ENCODE results near the gene KAZN.

The KAZN gene

GRCh38 chr1:14982029-14982428 lies 383.5 kb downstream of the KAZN start:
- no peak for DNase-seq (ENCODE audit: extremely low spot score)
- ChIA-PET CTCF (no interaction called here), POLR2A (no interaction called here)
- TF ChIP-seq NFRKB (IDR thresholded peaks at IDR 0.05) (no peak), FOXM1 (IDR thresholded peaks at IDR 0.05; ENCODE audit: borderline replicate concordance) (no peak), ZNF384 (IDR thresholded peaks at IDR 0.05) (no peak), ARNT (IDR thresholded peaks at IDR 0.05) (no peak), PKNOX1 (IDR thresholded peaks at IDR 0.05) (no peak), CTBP1 (IDR thresholded peaks at IDR 0.05; ENCODE audit: borderline replicate concordance) (no peak), L3MBTL2 (conservative IDR thresholded peaks at IDR 0.05) (no peak), FOXA1 (IDR thresholded peaks at IDR 0.05) (no peak), SP1 (IDR thresholded peaks at IDR 0.05) (no peak), SUZ12 (IDR thresholded peaks at IDR 0.05) (no peak), HDGF (IDR thresholded peaks at IDR 0.05; ENCODE audit: borderline replicate concordance) (no peak), FOXK2 (IDR thresholded peaks at IDR 0.05) (no peak), TARDBP (IDR thresholded peaks at IDR 0.05) (no peak), BHLHE40 (IDR thresholded peaks at IDR 0.05; ENCODE audit: borderline replicate concordance) (no peak)

- POLR2A ChIA-PET = no interaction called here
- no peak for DNase-seq (ENCODE audit: extremely low spot score)
- no peak for TF ChIP-seq SUZ12 (IDR thresholded peaks at IDR 0.05)
- TF ChIP-seq FOXA1 (IDR thresholded peaks at IDR 0.05) = no peak
- TF ChIP-seq TARDBP (IDR thresholded peaks at IDR 0.05) = no peak
- no peak for TF ChIP-seq CTBP1 (IDR thresholded peaks at IDR 0.05; ENCODE audit: borderline replicate concordance)
- no peak for TF ChIP-seq SP1 (IDR thresholded peaks at IDR 0.05)
- no peak for TF ChIP-seq BHLHE40 (IDR thresholded peaks at IDR 0.05; ENCODE audit: borderline replicate concordance)
- no peak for TF ChIP-seq ARNT (IDR thresholded peaks at IDR 0.05)
- no peak for TF ChIP-seq ELF4 (IDR thresholded peaks at IDR 0.05)
- no peak for TF ChIP-seq FOXK2 (IDR thresholded peaks at IDR 0.05)
- no peak for TF ChIP-seq L3MBTL2 (conservative IDR thresholded peaks at IDR 0.05)
- TF ChIP-seq NFRKB (IDR thresholded peaks at IDR 0.05) = no peak
- no peak for TF ChIP-seq LEF1 (IDR thresholded peaks at IDR 0.05; ENCODE audit: borderline replicate concordance)
- no peak for TF ChIP-seq HDGF (IDR thresholded peaks at IDR 0.05; ENCODE audit: borderline replicate concordance)
- TF ChIP-seq FOXM1 (IDR thresholded peaks at IDR 0.05; ENCODE audit: borderline replicate concordance) = no peak
- no peak for TF ChIP-seq PKNOX1 (IDR thresholded peaks at IDR 0.05)
- CTCF ChIA-PET = interaction anchor here (0.8 kb wide), 1 partner anchor 45 kb away, joined by 3 read pairs; no protein-coding TSS in a partner anchor
Measured at GRCh38 chr1:14983277-14983676, 384.8 kb downstream of the KAZN start.

- DNase-seq (ENCODE audit: extremely low spot score) = no peak
- CTCF ChIA-PET = no interaction called here
- POLR2A ChIA-PET = no interaction called here
- TF ChIP-seq ARNT (IDR thresholded peaks at IDR 0.05) (no peak), BHLHE40 (IDR thresholded peaks at IDR 0.05; ENCODE audit: borderline replicate concordance) (no peak)
Measured at GRCh38 chr1:14986168-14986567, 387.7 kb downstream of the KAZN start.

DNA sequence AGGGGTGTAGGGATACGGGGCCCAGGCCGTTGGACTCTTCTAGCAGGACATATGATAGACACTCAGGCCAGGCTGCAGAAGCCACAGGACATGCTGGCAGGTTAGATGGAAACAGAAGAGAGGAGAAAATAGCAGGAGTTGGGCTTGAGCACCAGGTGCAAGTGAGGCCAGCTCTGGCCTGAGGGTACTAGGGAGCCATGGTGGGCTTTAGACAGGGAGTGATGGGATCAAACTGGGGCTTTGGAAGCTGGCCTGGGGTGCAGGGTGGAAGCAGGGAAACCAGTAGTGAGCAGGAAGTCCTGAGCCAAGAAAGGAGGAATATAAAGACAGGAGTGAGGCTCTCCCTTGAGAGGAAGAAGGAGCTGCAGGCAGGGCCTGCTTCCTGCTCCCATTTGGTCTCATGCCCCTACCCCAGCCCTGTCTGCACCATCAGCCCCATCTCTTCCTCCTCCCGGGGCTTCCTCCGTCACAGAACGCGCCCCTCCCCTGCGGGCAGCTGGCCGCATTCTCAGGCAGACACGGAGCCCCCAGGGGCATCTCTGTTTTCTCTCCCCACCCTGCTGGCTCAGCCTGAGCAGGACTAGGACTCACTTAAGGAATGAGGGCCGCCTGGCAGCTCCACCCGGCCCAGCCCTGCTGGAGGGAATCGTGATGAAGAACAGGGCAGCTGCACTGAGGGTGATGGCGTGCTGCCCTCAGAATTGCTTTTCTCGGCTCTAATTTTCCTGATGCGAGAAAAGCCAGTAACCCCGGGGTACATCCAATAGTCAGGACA lies 389.5 kb downstream of the KAZN start:
- ChIA-PET POLR2A (no interaction called here), CTCF (interaction anchor here (0.6 kb wide), 2 partner anchors 13 to 23 kb away, joined by 3 to 5 read pairs; no protein-coding TSS in a partner anchor)
- DNase-seq (ENCODE audit: extremely low spot score) = no peak
- TF ChIP-seq HDGF (IDR thresholded peaks at IDR 0.05; ENCODE audit: borderline replicate concordance) (no peak), NFRKB (IDR thresholded peaks at IDR 0.05) (no peak)

DNA sequence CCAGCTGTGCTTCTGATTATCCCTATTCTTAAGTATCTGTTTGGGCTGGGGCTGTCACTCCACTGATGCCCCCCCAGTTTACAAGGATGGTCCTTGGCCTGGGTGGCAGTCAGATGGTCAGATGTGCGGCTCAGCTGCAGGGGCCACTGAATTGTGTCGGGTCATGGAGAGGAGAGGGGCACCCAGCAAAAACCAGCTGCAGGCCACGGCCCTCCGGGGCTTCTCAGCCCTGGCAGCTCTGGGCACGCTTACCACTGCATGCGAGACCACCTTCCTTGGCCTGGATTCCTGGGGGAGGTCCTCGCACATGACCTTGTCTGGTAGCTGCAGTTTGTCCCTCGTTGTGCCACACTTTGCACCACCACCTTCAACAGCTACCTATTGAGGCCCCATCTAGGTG lies 390.2 kb downstream of the KAZN start:
- DNase-seq (ENCODE audit: extremely low spot score) = no peak
- TF ChIP-seq TARDBP (IDR thresholded peaks at IDR 0.05) = no peak
- POLR2A ChIA-PET = no interaction called here
- CTCF ChIA-PET = interaction anchor here (0.6 kb wide), 1 partner anchor 22 kb away, joined by 3 read pairs; no protein-coding TSS in a partner anchor

GRCh38 chr1:14989931-14990728 lies 391.6 kb downstream of the KAZN start:
- DNase-seq (ENCODE audit: extremely low spot score) = no peak
- POLR2A ChIA-PET = no interaction called here
- TF ChIP-seq TARDBP (IDR thresholded peaks at IDR 0.05) (no peak), LEF1 (IDR thresholded peaks at IDR 0.05; ENCODE audit: borderline replicate concordance) (no peak), FOXA1 (IDR thresholded peaks at IDR 0.05) (no peak), NFRKB (IDR thresholded peaks at IDR 0.05) (no peak), BHLHE40 (IDR thresholded peaks at IDR 0.05; ENCODE audit: borderline replicate concordance) (no peak), HDGF (IDR thresholded peaks at IDR 0.05; ENCODE audit: borderline replicate concordance) (no peak), PKNOX1 (IDR thresholded peaks at IDR 0.05) (no peak), FOXM1 (IDR thresholded peaks at IDR 0.05; ENCODE audit: borderline replicate concordance) (no peak), SP1 (IDR thresholded peaks at IDR 0.05) (no peak)
- CTCF ChIA-PET = no interaction called here

All from HEK293T (cell line).